Esophagus mucosa (tissue), 1 donor: ENCODE measurements around the gene CFAP46. TPM values are rescaled to one million over a fixed set of nuclear protein-coding genes. Genes with fewer than 3 reads are reported as not detected.
"Not testable (repeated sequence)": the region's sequence is repeated elsewhere in the genome, so short reads cannot be mapped to it uniquely, and the experiment has no call there.

Source experiments
- ATAC-seq: fragments of 200-7000 bp; cut with Tn5 transposase; one replicate; pipeline ENCODE4 v1.9.1; 2020
- total RNA-seq: library from RNA; stranded (reverse); gene quantifications from one replicate; pipeline ENCODE4 v1.2.4, GENCODE V29; 2023
- donor health status: DM: yes; HTN: yes; CAD: no.

The CFAP46 gene
- total RNA-seq, 1 donor from 2014 or later = 0.64 TPM

GRCh38 chr10:132943791-132944404, 1.5 kb upstream of the CFAP46 start:
- no peak for ATAC-seq

GRCh38 chr10:132943058-132943790, 854 bp upstream of the CFAP46 start:
- ATAC-seq = peak; percentile 7

- no peak for ATAC-seq
These were observed 724 bp downstream of the CFAP46 start for GRCh38 chr10:132941640-132942051.

GRCh38 chr10:132940791-132941465, 1.4 kb downstream of the CFAP46 start:
- no peak for ATAC-seq

GRCh38 chr10:132939957-132940790, 2.2 kb downstream of the CFAP46 start:
- ATAC-seq = no peak

- no peak for ATAC-seq
These were observed 2.9 kb downstream of the CFAP46 start for GRCh38 chr10:132939378-132939955.

- no peak for ATAC-seq
These were observed 3.7 kb downstream of the CFAP46 start for GRCh38 chr10:132938472-132939339.

GRCh38 chr10:132937861-132938260, 4.5 kb downstream of the CFAP46 start:
- no peak for ATAC-seq

GRCh38 chr10:132934953-132935352, 7.4 kb downstream of the CFAP46 start:
- ATAC-seq = no peak

- no peak for ATAC-seq
These were observed 8.9 kb downstream of the CFAP46 start for GRCh38 chr10:132933308-132934042.

GRCh38 chr10:132932461-132933307, 9.7 kb downstream of the CFAP46 start:
- ATAC-seq = no peak

GRCh38 chr10:132931258-132932250, 10.8 kb downstream of the CFAP46 start:
- ATAC-seq = not testable (repeated sequence)

- not testable (repeated sequence) for ATAC-seq
These were observed 11.7 kb downstream of the CFAP46 start for GRCh38 chr10:132930701-132931100.

GRCh38 chr10:132929953-132930548, 12.3 kb downstream of the CFAP46 start:
- ATAC-seq = no peak

GRCh38 chr10:132929480-132929879, 12.9 kb downstream of the CFAP46 start:
- no peak for ATAC-seq

GRCh38 chr10:132928261-132928660, 14.1 kb downstream of the CFAP46 start:
- ATAC-seq = no peak

GRCh38 chr10:132927824-132928223, 14.5 kb downstream of the CFAP46 start:
- no peak for ATAC-seq
